CD14-positive monocyte (primary cell): ENCODE measurements around the gene SLC25A48. TPM values are rescaled to one million over a fixed set of nuclear protein-coding genes. Genes with fewer than 3 reads are reported as not detected.

Source experiments
- DNase-seq, 3 donors: peaks; one replicate each; pipeline ENCODE4 v3.0.0-alpha.2; 2011 to 2022
- H2AFZ ChIP-seq: 2 replicates; pipeline ENCODE4 v1.6.0; 2012; ENCODE audit warnings: mild to moderate bottlenecking, low read depth, low read length, inconsistent platforms; ENCODE audit not compliant: insufficient read depth, poor library complexity, severe bottlenecking
- H3K27ac ChIP-seq, 2 donors: 1 replicate in 1 of 2; 2 replicates in 1 of 2; pipeline ENCODE4 v1.5.1; 2012 to 2013; ENCODE audit warnings: low read length in 2 of 2, control low read depth in 1 of 2, inconsistent platforms in 1 of 2, low read depth in 1 of 2, mild to moderate bottlenecking in 1 of 2
- H3K27me3 ChIP-seq, 2 donors: one replicate each; pipeline versions ENCODE4 v1.6.0 to v1.6.1; 2011 to 2013; ENCODE audit warnings: low read length in 2 of 2; ENCODE audit not compliant: control insufficient read depth in 2 of 2, insufficient read depth in 2 of 2
- H3K36me3 ChIP-seq, 2 donors: replicated peaks in 1 of 2; 1 replicate in 1 of 2; 2 replicates in 1 of 2; pipeline versions ENCODE4 v1.5.1 to v1.6.1; 2012 to 2013; ENCODE audit warnings: low read length in 2 of 2, control low read depth in 1 of 2, inconsistent platforms in 1 of 2, mild to moderate bottlenecking in 1 of 2; ENCODE audit not compliant: insufficient read depth in 2 of 2, control insufficient read depth in 1 of 2
- H3K4me1 ChIP-seq, 2 donors: 1 replicate in 1 of 2; 2 replicates in 1 of 2; pipeline versions ENCODE4 v1.5.1 to v1.6.1; 2012 to 2013; ENCODE audit warnings: low read length in 2 of 2, control low read depth in 1 of 2, inconsistent platforms in 1 of 2, mild to moderate bottlenecking in 1 of 2, moderate library complexity in 1 of 2; ENCODE audit not compliant: insufficient read depth in 2 of 2, control insufficient read depth in 1 of 2
- H3K4me2 ChIP-seq: replicated peaks from 2 replicates; pipeline ENCODE3; 2012; ENCODE audit warnings: low read length, moderate library complexity, mild to moderate bottlenecking; ENCODE audit not compliant: poor library complexity, severe bottlenecking; ENCODE audit errors: extremely low read depth
- H3K4me3 ChIP-seq, 3 experiments: fragments of 200-600 bp in 1 of 3; sonication (generic) in 1 of 3; replicated peaks in 1 of 3; 1 replicate in 2 of 3; 2 replicates in 1 of 3; pipeline ENCODE4 v1.5.1; 2011 to 2013; ENCODE audit warnings: low read length in 3 of 3, mild to moderate bottlenecking in 3 of 3, control low read depth in 2 of 3, low read depth in 2 of 3, inconsistent platforms in 1 of 3, moderate library complexity in 1 of 3
- H3K79me2 ChIP-seq: 2 replicates; pipeline ENCODE4 v1.6.0; 2012; ENCODE audit warnings: mild to moderate bottlenecking, control low read depth, inconsistent platforms, low read length, moderate library complexity; ENCODE audit not compliant: insufficient read depth
- H3K9ac ChIP-seq: 2 replicates; pipeline ENCODE4 v1.6.0; 2017; ENCODE audit warnings: low read length, mild to moderate bottlenecking; ENCODE audit not compliant: insufficient read depth, poor library complexity, severe bottlenecking
- H3K9me3 ChIP-seq, 2 donors: replicated peaks in 1 of 2; 1 replicate in 1 of 2; 2 replicates in 1 of 2; pipeline versions ENCODE4 v1.5.1 to v1.6.1; 2012 to 2013; ENCODE audit warnings: low read length in 2 of 2, control low read depth in 1 of 2; ENCODE audit not compliant: control insufficient read depth in 1 of 2, insufficient read depth in 1 of 2
- H4K20me1 ChIP-seq: 2 replicates; pipeline ENCODE4 v1.6.0; 2012; ENCODE audit warnings: mild to moderate bottlenecking, low read length, control low read depth, moderate library complexity; ENCODE audit not compliant: insufficient read depth
- H3K27ac Mint-ChIP-seq, 7 donors: one replicate each; pipeline ENCODE4 v1.8.0; 2020; ENCODE audit warnings: mild to moderate bottlenecking in 7 of 7, mixed read lengths in 7 of 7, moderate library complexity in 6 of 7, inconsistent platforms in 2 of 7
- H3K27me3 Mint-ChIP-seq, 3 donors: one replicate each; pipeline ENCODE4 v1.8.0; 2021 to 2022; ENCODE audit warnings: low read depth in 3 of 3, mild to moderate bottlenecking in 3 of 3, mixed read lengths in 3 of 3, moderate library complexity in 3 of 3, inconsistent platforms in 1 of 3
- H3K36me3 Mint-ChIP-seq, 2 donors: one replicate each; pipeline ENCODE4 v1.8.0; 2020; ENCODE audit warnings: mixed read lengths in 2 of 2, inconsistent platforms in 1 of 2, mild to moderate bottlenecking in 1 of 2
- H3K4me1 Mint-ChIP-seq: one replicate; pipeline ENCODE4 v1.8.0; 2020; ENCODE audit warnings: mild to moderate bottlenecking, mixed read lengths
- H3K4me3 Mint-ChIP-seq, 2 donors: one replicate each; pipeline ENCODE4 v1.8.0; 2020; ENCODE audit warnings: mild to moderate bottlenecking in 2 of 2, mixed read lengths in 2 of 2, moderate library complexity in 1 of 2
- H3K9me3 Mint-ChIP-seq, 7 donors: one replicate each; pipeline ENCODE4 v1.8.0; 2020 to 2022; ENCODE audit warnings: mixed read lengths in 7 of 7, mild to moderate bottlenecking in 6 of 7, moderate library complexity in 6 of 7, inconsistent platforms in 2 of 7
- CTCF ChIP-seq: fragments of 200-600 bp; IDR thresholded peaks from one replicate; pipeline ENCODE4 v1.8.0; 2022; ENCODE audit warnings: antibody characterized with exemption, mild to moderate bottlenecking
- WGBS: methylation state at CpG from one replicate; pipeline ENCODE4 v1.1.5; 2013; ENCODE audit warnings: missing lambda C conversion rate; ENCODE audit not compliant: insufficient coverage; 5-methylcytosine and 5-hydroxymethylcytosine counted together
- intact Hi-C, 2 donors: fragments of 100-400 bp; cut with micrococcal nuclease; formaldehyde crosslinking; loops; one replicate each; pipeline versions ENCODE4 v1.15.0 to v1.15.1; 2023
- polyA plus RNA-seq, 3 donors: library from polyadenylated mRNA; depleted of rRNA in 1 of 3; unstranded in 2 of 3; stranded (reverse) in 1 of 3; fragments of 300-500 nt in 2 of 3; fragments of >200 nt in 1 of 3; fragmentation: Illumina TruSeq in 2 of 3; gene quantifications; 1 replicate in 2 of 3; 2 replicates in 1 of 3; pipeline ENCODE4 v1.2.3, GENCODE V29; 2012 to 2021

SLC25A48 gene
- polyA plus RNA-seq, 3 donors = not detected

- H3K36me3 ChIP-seq = no peaks in the 10 kb centered on the region
- no peak for TF ChIP-seq CTCF
- no peak overlapping the region for H3K4me3 ChIP-seq
- Mint-ChIP-seq H3K9me3 (no peaks in the 10 kb centered on the region), H3K36me3 (no peaks in the 10 kb centered on the region), H3K4me1 (peaks cover 2% of the 10 kb centered on the region), H3K27ac (no peak overlapping the region), H3K27me3 (peaks cover 6 to 23% (median 16%) of the 10 kb centered on the region in 3 donors), H3K4me3 (no peak overlapping the region)
- no peaks in the 10 kb centered on the region for H3K4me1 ChIP-seq
- no peak overlapping the region for H3K4me2 ChIP-seq
- intact Hi-C loops = no loop called here
- 95% methylated on average over 2 of the region's 4 CpGs for WGBS
- H3K27me3 ChIP-seq = peaks cover 0 to 3% of the 10 kb centered on the region in 2 donors
- H2AFZ ChIP-seq = no peak overlapping the region
- no peaks in the 10 kb centered on the region for H3K9me3 ChIP-seq
- no peaks in the 10 kb centered on the region for H3K79me2 ChIP-seq
- no peak overlapping the region for H3K27ac ChIP-seq
- DNase-seq = no peak
- H4K20me1 ChIP-seq = no peaks in the 10 kb centered on the region
- no peak overlapping the region for H3K9ac ChIP-seq
These were observed 43.7 kb downstream of the SLC25A48 start for GRCh38 chr5:135878156-135878620.

- intact Hi-C loops = no loop called here
- H3K36me3 ChIP-seq = no peaks in the 10 kb centered on the region
- H3K4me1 ChIP-seq = no peaks in the 10 kb centered on the region
- no peak for DNase-seq
- no peak overlapping the region for H2AFZ ChIP-seq
- no peaks in the 10 kb centered on the region for H4K20me1 ChIP-seq
- Mint-ChIP-seq H3K4me3 (no peak overlapping the region), H3K36me3 (no peaks in the 10 kb centered on the region), H3K4me1 (peaks cover 2% of the 10 kb centered on the region), H3K9me3 (no peaks in the 10 kb centered on the region), H3K27me3 (peaks cover 6 to 21% (median 14%) of the 10 kb centered on the region in 3 donors), H3K27ac (no peak overlapping the region)
- no peak overlapping the region for H3K9ac ChIP-seq
- 90% methylated on average over 3 of the region's 3 CpGs for WGBS
- peaks cover 0 to 3% of the 10 kb centered on the region in 2 donors for H3K27me3 ChIP-seq
- H3K4me3 ChIP-seq = no peak overlapping the region
- TF ChIP-seq CTCF = no peak
- H3K9me3 ChIP-seq = no peaks in the 10 kb centered on the region
- no peak overlapping the region for H3K27ac ChIP-seq
- H3K4me2 ChIP-seq = no peak overlapping the region
- no peaks in the 10 kb centered on the region for H3K79me2 ChIP-seq
These were observed 45.1 kb downstream of the SLC25A48 start for GRCh38 chr5:135879591-135879990.
